T47D (cell line): ENCODE results near the gene UBA5.
"Not testable (repeated sequence)": the region's sequence is repeated elsewhere in the genome, so short reads cannot be mapped to it uniquely, and the experiment has no call there.

Experiments
- DNase-seq, 2 experiments: peaks; one replicate each; pipeline versions ENCODE4 v3.0.0 to v3.0.0-alpha.2; 2011 to 2012; ENCODE audit warnings: low read depth in 1 of 2, low spot score in 1 of 2
- JUND ChIP-seq: IDR thresholded peaks from 2 replicates; pipeline ENCODE4 v1.6.1; 2012; ENCODE audit warnings: low read depth
- in situ Hi-C: cut with HindIII; loops from 2 replicates; pipeline ENCODE4 v1.10.0; 2016; ENCODE audit warnings: low sequenced_read_pairs, low pct_unique_long_range_greater_than_20kb

Gene UBA5

DNA sequence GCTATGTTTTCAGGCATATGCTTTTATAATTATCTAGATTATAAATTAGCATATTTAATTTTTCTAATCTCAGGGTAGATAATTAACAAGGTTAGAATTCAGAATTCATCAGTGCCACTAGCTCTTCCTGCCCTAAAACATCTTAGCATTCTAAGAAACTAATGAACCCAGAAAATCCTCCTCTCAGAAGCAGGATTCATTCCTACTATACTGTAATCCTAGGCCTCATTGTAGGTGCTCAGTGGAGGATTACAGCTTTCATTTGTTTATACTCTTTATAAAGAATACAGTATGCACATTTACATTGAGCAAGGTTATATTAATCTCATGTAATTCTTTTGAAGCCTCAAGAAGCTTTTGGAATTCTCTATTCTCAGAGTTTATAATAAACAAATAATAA is 21.4 kb upstream of the UBA5 start:
- TF ChIP-seq JUND, result no peak
- in situ Hi-C loops, result no loop called here
- DNase-seq, result no peak

DNA sequence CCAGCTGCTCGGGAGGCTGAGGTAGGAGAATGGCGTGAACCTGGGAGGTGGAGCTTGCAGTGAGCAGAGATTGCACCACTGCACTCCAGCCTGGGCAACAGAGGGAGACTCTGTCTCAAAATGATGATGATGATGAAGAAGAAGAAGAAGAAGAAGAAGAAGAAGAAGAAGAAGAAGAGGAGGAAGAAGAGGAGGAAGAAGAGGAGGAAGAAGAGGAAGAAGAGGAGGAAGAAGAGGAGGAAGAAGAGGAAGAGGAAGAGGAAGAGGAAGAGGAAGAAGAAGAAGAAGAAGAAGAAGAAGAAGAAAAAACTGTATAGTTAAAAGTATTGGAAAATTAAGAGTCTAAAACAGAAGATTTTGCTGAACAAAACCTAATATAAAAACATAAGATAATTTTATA is 18.7 kb upstream of the UBA5 start:
- in situ Hi-C loops, DNase-seq: not testable (repeated sequence)

DNA sequence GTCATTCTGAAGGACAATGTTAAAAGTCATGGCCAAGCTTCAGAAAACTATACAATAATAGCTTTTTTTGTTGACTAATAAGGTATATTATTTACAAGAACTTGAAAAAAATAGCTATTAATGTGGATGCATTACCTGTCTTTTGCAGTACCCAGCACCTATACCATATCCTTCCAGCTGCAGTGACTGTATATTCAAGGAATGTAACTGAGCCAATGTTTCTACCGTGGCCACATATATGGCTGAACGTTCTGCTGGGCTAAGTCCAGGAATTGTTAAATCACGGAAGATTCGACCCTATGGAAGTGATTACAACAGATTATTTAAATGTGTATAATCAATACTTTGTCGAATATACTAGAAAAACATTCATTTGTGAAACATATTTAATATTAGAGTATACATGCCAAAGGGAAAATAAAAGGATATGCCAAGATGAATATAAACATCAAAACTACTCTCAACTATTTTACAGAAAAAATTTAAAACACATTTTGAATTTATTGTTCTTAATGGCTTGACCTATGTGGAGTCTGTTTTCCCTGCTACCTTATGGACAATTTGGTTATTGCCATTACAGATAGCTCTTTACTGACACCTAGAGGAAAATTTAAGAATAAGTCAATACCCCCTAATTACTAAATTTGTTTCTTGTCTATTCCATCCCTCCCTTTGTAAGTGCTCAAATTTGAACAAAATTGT is 18.1 kb upstream of the UBA5 start:
- DNase-seq, result peak; percentile 40 to 66
- in situ Hi-C loops, result no loop called here
- no peak for TF ChIP-seq JUND

DNA sequence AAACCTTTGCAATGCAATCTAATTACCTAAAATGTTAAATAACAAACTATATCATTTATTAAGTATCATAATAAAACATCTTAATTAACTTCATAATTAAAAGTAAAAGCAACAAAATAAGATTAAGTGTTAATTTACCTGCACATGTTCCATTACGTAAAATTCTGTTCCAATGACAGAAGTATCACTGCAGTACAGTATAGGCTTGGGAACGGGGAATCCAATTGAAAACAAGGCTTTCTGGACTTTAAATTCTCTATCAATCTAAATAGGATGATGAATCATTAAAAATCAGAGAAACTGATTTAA is 17.6 kb upstream of the UBA5 start:
- no peak for DNase-seq
- TF ChIP-seq JUND, result no peak
- in situ Hi-C loops, result no loop called here

DNA sequence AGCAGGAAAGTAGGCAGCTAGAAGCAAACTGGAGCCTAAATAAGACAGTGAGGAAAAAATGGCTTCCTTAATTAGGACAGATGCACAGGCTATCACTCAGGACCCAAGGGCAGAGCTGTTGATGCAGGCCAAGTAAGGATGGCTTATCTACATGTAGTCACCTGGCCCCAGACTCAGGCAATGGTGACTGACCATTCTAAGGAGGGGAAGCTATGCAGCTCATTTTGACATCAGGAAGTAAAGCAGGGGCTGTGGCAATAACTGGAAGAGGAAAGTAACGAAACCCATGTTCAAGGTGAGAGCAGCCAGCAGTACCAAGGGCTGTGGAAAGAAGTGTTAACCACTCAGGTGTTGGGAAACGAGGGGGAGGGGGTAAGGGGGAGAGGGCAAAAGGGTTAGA is 16.8 kb upstream of the UBA5 start:
- in situ Hi-C loops, result no loop called here
- TF ChIP-seq JUND, result no peak
- DNase-seq, result no peak

DNA sequence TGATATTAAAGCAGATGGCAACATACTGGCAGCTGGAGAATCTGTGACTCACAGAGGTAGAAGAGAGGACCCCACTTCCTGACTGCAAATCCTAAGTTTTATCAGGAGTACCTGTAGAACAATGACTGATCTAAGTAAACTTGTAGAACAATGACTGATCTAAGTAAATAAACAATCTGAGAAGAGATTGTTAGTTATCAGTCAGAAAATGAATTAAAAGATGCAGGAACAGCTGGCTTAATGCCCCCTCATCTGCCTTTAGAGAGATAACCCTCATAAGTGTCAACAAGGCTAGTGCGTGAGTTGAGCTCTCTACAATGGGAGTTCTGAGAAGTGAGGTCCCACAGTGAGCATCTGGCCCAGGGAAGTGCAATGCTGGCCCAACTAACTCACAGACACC is 15.1 kb upstream of the UBA5 start:
- in situ Hi-C loops, result no loop called here
- no peak for TF ChIP-seq JUND
- DNase-seq, result no peak

DNA sequence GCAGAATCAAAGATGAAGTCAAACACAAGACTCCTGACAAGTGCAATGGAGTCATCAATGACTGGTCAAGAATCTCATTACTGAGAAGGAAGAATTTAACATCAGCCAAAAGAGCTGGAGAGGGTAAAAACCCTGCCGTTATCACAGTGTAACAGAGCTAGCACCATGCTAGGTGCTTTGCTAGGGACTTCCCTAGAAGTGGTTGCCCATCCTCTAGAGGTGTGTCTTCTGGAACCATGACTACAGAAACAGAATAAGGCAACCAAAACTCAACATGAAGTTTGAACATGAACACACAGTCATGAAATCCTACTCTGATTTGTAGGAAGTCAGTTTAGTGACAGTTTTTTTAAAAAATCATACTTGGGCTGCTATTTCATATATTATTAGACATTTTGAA is 10.0 kb upstream of the UBA5 start:
- in situ Hi-C loops, result no loop called here
- TF ChIP-seq JUND, result no peak
- DNase-seq, result no peak

DNA sequence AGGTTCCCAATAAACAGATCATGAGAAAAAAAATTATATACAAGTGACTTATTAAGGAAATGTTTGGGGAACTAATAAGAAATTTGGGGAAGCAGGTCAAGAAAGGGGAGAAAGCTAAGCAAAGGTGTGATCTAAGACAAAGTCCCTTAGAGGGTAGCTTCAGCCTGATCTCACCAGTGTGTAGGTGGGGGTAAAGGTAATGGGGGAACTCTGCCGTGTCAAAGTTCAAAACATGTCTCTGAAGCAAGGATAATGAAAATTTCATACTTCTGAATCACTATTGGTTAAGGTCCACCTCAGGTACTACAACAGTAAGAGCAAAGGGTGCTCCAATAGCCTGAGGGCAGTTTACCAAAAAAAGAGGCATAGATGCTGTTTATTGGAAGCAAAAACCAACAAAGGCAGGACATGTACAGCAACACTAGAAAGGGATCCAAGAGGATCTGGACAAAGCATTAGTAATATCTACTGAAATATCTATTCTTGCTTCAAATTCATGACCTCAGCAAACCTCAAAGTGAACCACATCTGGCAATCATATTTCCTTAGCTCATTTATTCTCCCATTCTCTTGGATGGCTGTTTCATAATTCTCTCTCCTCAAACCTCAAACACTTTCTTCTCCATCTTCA is 7.4 kb upstream of the UBA5 start:
- TF ChIP-seq JUND, result no peak
- no peak for DNase-seq
- in situ Hi-C loops, result no loop called here

DNA sequence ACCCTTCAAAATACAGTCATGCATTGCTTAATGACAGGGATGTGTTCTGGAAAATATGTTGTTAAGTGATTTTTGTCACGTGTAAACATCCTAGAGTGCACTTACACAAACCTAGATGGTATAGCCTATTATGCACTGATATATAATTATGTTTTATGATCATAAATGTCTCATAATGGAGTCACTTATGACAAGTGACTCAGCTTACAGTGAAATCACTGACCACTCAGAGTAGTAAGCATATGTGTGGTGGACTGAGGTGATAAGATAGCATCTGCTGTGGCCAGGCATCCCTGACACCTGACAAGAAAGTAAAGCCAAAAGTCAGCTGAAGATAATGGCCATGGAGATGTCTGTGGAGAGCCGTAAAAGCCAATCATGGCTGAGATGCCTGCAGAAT is 5.9 kb upstream of the UBA5 start:
- in situ Hi-C loops, result no loop called here
- DNase-seq, result no peak
- no peak for TF ChIP-seq JUND

DNA sequence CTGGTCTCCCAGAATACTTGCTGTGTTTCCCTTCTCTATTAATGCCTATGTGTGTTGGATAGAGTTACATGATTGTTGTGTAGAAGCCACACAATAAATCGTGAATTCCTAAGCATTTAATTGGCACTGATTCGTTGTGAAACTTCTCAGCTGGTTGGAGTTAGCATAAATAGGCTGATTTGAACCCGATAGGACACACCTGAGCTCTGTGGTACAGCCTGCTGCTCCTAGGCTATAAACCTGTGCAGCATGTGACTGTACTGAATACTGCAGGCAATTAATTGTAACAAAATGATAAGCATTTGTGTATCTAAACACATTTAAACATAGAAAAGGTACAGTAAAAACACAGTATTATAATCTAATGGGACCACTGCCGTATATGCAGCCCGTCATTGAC is 5.4 kb upstream of the UBA5 start:
- TF ChIP-seq JUND, result no peak
- no peak for DNase-seq
- in situ Hi-C loops, result no loop called here

DNA sequence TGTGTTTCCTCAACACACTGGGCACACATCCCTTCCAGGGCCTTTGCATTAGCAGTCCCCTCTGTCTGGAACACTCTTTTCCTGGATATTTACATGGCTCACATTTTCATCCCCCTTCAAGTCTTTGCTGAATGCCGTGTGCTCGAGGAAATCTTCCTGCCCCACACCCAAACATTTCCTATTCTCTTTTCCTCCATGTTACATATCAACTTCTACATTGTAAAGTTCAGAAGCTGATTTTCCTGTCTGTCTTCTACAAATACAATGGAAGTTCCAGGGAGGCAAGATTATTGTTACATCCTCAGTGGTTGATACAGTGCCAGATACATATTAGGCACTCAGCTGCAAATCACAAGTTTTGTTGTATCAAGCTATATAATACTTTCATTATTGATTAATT is 4.7 kb upstream of the UBA5 start:
- in situ Hi-C loops, result no loop called here
- TF ChIP-seq JUND, result no peak
- no peak for DNase-seq

DNA sequence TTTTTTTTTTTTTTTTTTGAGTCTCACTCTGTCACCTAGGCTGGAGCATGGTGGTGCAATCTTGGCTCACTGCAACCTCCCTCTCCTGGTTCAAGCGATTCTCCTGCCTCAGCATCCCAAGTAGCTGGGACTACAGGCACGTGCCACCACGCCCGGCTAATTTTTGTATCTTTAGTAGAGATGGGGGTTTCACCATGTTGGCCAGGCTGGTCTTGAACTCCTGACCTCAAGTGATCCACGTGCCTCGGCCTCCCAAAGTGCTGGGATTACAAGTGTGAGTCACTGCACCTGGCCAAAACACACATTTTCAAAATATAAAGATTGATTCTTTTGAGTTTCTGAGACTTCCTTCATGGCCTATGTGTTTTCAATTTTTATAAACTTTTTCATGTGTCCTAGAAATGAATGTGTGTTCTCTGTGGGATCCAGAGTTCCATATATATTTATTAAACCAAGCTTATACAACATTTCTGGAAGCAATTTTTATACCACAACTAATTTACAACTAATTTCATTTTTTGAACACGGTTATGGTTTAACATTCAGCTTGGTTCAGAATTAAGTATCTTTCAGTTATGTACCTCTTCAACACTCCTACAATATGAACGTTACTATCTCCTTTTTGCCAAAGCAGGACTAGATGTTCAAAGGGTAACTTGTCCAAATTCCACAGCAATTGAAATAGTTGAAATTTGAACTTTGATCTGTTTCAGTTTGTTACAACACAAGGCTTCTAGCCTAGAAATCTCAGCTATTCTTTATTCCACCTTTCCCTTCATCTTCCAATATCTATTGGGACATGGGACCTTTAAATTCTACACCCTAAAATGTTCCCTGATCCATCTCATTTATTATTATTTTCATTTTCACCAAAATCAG is 2.0 kb upstream of the UBA5 start:
- no peak for DNase-seq
- no peak for TF ChIP-seq JUND
- in situ Hi-C loops, result no loop called here

DNA sequence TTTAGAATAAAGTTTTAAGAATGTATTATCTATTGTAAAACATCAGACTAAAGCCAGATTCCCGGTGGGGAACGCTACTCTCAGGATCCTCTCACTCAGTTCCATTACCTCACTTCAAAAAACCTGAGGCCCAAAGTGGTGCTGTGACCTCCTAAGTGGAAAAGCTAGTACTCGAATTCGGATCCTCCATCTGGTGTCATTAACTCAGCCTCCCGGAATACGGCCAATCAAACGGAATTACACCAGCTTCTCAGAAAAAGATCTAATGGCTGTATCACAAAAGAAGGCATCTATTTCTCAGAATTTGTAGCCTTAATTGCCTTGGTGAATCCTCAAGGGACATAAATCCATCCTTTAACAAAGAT is 1.1 kb upstream of the UBA5 start:
- DNase-seq, result no peak
- no peak for TF ChIP-seq JUND
- in situ Hi-C loops, result no loop called here
